Activated CD4-positive, alpha-beta T cell treated with anti-CD3 and anti-CD28 coated beads for 36 hours (primary cell): ENCODE measurements around the gene AARSD1. TPM values are rescaled to one million over a fixed set of nuclear protein-coding genes. Genes with fewer than 3 reads are reported as not detected.
"Not testable (repeated sequence)": the region's sequence is repeated elsewhere in the genome, so short reads cannot be mapped to it uniquely, and the experiment has no call there.

ENCODE experiments used
- ATAC-seq: fragments of 200-7000 bp; cut with Tn5 transposase; one replicate; pipeline ENCODE4 v1.10.0; 2021; ENCODE audit warnings: mild to moderate bottlenecking, moderate library complexity
- CTCF ChIA-PET: fragments of 350-600 bp; sonication (Branson Sonifier 250); formaldehyde crosslinking; loops from one replicate; lab custom pipeline; 2021; ENCODE audit warnings: antibody characterized with exemption; lab: Charles Lee
- POLR2A ChIA-PET: fragments of 350-600 bp; sonication (Branson Sonifier 250); formaldehyde crosslinking; loops from one replicate; lab custom pipeline; 2021; ENCODE audit warnings: antibody characterized with exemption, inconsistent platforms; lab: Charles Lee
- DNase-seq: peaks from one replicate; pipeline ENCODE4 v3.0.0-alpha.2; 2020
- H3K27ac Mint-ChIP-seq: one replicate; pipeline ENCODE4 v1.8.0; 2021; ENCODE audit warnings: mixed read lengths
- H3K27me3 Mint-ChIP-seq: one replicate; pipeline ENCODE4 v1.8.0; 2021; ENCODE audit warnings: mixed read lengths
- H3K36me3 Mint-ChIP-seq: one replicate; pipeline ENCODE4 v1.8.0; 2021; ENCODE audit warnings: low read depth, mixed read lengths
- H3K4me1 Mint-ChIP-seq: one replicate; pipeline ENCODE4 v1.8.0; 2021; ENCODE audit warnings: mixed read lengths
- H3K4me3 Mint-ChIP-seq: one replicate; pipeline ENCODE4 v1.8.0; 2021; ENCODE audit warnings: mild to moderate bottlenecking, moderate library complexity, mixed read lengths
- H3K9me3 Mint-ChIP-seq: one replicate; pipeline ENCODE4 v1.8.0; 2021; ENCODE audit warnings: low read depth, mixed read lengths
- intact Hi-C, 2 experiments: fragments of 100-400 bp; cut with DNase I in 1 of 2; cut with micrococcal nuclease in 1 of 2; formaldehyde crosslinking; loops; one replicate each; pipeline versions ENCODE4 v1.14.2 to v1.15.1; 2022 to 2024; cut with DNase I, micrococcal nuclease
- total RNA-seq, 2 experiments: library from RNA; stranded (reverse); gene quantifications; one replicate each; pipeline ENCODE4 v1.2.3, GENCODE V29; 2021

AARSD1 gene
- total RNA-seq, 2 experiments from 2014 or later, result 40.8 to 58.6 TPM

DNA sequence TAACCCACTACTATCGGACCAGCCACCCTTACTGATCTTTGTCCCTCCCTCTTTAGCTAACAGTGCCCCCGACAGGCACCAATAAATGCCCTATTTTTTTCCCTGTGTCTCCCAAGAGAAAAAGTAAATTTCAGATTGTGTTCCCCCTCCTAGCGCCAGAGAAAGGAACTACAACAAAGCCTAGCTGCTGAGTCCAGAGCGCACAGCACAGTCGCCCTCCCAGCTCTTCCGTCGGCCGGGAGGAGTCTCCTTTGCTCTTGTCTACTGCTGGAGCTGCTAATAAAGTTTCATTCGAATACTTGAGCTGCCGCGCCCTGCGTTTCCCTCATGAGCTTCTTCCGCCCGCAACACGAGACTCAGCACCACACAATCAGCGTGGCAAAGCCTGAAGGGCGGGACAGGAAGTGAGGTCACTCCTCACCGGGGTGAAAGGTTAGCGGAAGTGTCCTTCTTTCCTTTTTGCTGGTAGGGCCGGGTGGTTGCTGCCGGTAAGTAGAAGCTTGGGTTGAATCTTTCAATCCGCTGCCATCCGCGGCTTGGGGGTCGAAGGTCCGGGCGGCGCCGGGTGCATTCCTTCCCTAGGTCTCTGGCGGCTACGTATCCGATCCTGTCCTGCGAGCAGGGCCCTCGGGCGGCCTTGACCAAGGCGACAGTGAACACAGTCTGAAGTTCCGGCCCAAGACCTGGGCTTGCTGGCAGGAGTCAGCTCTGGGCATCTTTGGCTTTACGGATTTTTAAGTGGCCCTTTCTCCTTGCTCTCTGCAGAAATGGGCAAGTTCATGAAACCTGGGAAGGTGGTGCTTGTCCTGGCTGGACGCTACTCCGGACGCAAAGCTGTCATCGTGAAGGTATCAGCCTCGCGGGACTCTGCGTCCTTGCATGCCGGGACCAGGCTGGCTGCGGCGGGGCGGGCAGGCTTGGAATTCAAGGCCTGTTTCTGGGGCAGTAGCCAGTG is 34.0 kb upstream of the AARSD1 start, which contains the start of gene RPL27:
RPL27 (plus strand) TSS at position 436 of the 955 bp plus-strand sequence; CDS start at position 768, 332 bp downstream.
- peaks cover 51% of the 10 kb centered on the region for H3K36me3 Mint-ChIP-seq
- CTCF ChIA-PET, result interaction anchor here (0.5 to 2.4 kb wide), 32 partner anchors 9 to 486 kb away, joined by 3 to 14 read pairs (median 5); partner anchors contain the start of genes AARSD1, AOC2, BECN1 and BRCA1

DNA sequence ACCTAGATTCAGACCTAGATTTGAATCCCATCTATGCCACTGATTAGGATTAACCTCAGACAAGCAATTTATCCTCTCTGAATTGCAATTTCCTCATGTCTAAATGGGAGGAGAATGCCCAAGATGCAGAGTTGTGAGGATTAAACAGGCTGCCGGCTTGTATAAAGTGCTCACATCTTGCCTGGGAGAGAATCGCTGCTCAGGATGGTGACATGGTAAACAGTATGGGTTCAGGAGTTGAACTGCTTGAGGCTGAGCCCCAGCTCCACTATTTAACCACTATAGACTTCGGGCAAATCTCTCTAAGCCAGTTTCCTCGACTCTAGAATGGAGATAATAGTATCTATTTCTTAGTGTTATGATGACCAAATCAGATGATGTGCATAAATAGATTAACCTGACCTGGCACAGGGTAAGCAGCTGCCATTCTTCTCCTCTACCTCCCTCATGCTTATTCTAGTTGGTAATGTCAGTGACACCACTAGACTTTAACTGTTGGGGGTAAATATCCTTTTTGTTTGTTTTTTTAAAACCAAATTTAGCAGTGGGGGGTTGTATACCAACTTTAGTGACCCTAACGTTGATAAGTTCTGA is 33.2 kb upstream of the AARSD1 start:
- Mint-ChIP-seq H3K4me1 (peaks cover 31% of the 10 kb centered on the region), H3K27me3 (no peaks in the 10 kb centered on the region), H3K27ac (peak overlapping the region; percentile 99), H3K9me3 (no peaks in the 10 kb centered on the region), H3K4me3 (peak overlapping the region; percentile 95), H3K36me3 (peaks cover 50% of the 10 kb centered on the region)
- DNase-seq (no peak), ATAC-seq (peak; percentile 2)
- CTCF ChIA-PET, result interaction anchor here (0.6 to 2.4 kb wide), 29 partner anchors 10 to 1082 kb away, joined by 3 to 14 read pairs (median 5); partner anchors contain the start of genes AARSD1, AOC2, BECN1 and BRCA1
- intact Hi-C loops, result loop anchor here (5.0 kb wide), 3 partner anchors 165 to 1310 kb away; partner anchors contain the start of genes EIF1 (in 1 of the 2) and PSME3 (in 1 of the 2)
- POLR2A ChIA-PET, result interaction anchor here (0.6 to 1.8 kb wide), 26 partner anchors 9 to 609 kb away, joined by 3 to 35 read pairs (median 5); partner anchors contain the start of genes AARSD1, BECN1, BRCA1 and CNTD1

More for the DNA sequence above, 34.0 kb upstream of the AARSD1 start, which contains the start of gene RPL27:
- Mint-ChIP-seq H3K4me3 (peak within 1 kb of the TSS; percentile 95), H3K27ac (peak within 1 kb of the TSS; percentile 99), H3K4me1 (peaks cover 31% of the 10 kb centered on the region), H3K9me3 (no peaks in the 10 kb centered on the region), H3K27me3 (no peaks in the 10 kb centered on the region)
- ATAC-seq (peak; percentile 98), DNase-seq (peak; percentile 98)
- intact Hi-C loops, result loop anchor here (1.0 to 5.0 kb wide), 18 partner anchors 8 to 1311 kb away; partner anchors contain the start of genes AARSD1 (in 2 of the 2), BRCA1 (in 2 of the 2), PSME3 (in 2 of the 2) and PTGES3L (in 2 of the 2)
- POLR2A ChIA-PET, result interaction anchor here (0.5 to 1.8 kb wide), 30 partner anchors 8 to 610 kb away, joined by 3 to 35 read pairs (median 4); partner anchors contain the start of genes AARSD1, BECN1, BRCA1 and CNTD1

GRCh38 chr17:42993913-42994312 is 29.7 kb upstream of the AARSD1 start:
- H3K4me3 Mint-ChIP-seq, H3K9me3 Mint-ChIP-seq, intact Hi-C loops, ATAC-seq, H3K27ac Mint-ChIP-seq, DNase-seq, H3K27me3 Mint-ChIP-seq, POLR2A ChIA-PET, H3K4me1 Mint-ChIP-seq: not testable (repeated sequence)
- H3K36me3 Mint-ChIP-seq, result peaks cover 42% of the 10 kb centered on the region
- CTCF ChIA-PET, result interaction anchor here (1.5 kb wide), 1 partner anchor 10 kb away, joined by 3 read pairs; no protein-coding TSS in a partner anchor

DNA sequence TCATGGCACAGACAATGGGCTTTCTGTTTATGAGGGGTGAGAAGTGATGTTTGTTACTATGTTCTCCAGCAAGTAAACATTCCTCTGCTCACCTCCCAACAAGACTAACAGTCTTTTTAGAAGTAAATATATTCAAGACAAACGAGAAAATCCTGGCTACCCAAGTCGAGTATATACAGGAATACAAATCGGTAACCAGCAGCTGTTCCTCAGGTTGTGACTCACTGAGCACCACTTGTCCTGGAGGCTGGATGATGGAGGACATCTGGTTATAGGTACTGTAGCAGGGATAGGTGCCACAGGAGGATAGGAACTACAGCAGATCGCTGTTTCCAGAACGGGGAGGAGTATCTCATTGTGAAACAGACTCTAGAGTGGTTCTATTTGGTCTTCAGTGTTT is 28.6 kb upstream of the AARSD1 start:
- no peaks in the 10 kb centered on the region for H3K9me3 Mint-ChIP-seq
- ChIA-PET POLR2A (no interaction called here), CTCF (interaction anchor here (1.2 to 1.5 kb wide), 2 partner anchors 9 to 10 kb away, joined by 3 read pairs; no protein-coding TSS in a partner anchor)
- H3K4me1 Mint-ChIP-seq, result peaks cover 7% of the 10 kb centered on the region
- no peaks in the 10 kb centered on the region for H3K27me3 Mint-ChIP-seq
- H3K36me3 Mint-ChIP-seq, result peaks cover 44% of the 10 kb centered on the region
- intact Hi-C loops, result no loop called here
- no peak overlapping the region for H3K4me3 Mint-ChIP-seq
- DNase-seq, result no peak
- ATAC-seq, result no peak
- no peak overlapping the region for H3K27ac Mint-ChIP-seq

- Mint-ChIP-seq H3K27me3 (no peaks in the 10 kb centered on the region), H3K9me3 (no peaks in the 10 kb centered on the region), H3K36me3 (peaks cover 52% of the 10 kb centered on the region), H3K4me3 (no peak overlapping the region), H3K27ac (no peak overlapping the region), H3K4me1 (no peaks in the 10 kb centered on the region)
- ChIA-PET CTCF (no interaction called here), POLR2A (no interaction called here)
- DNase-seq (no peak), ATAC-seq (no peak)
- intact Hi-C loops, result no loop called here
These were observed 27.2 kb upstream of the AARSD1 start for GRCh38 chr17:42991471-42991870.

GRCh38 chr17:42989726-42990652 is 25.7 kb upstream of the AARSD1 start:
- Mint-ChIP-seq H3K4me3 (no peak overlapping the region), H3K27ac (no peak overlapping the region), H3K36me3 (peaks cover 60% of the 10 kb centered on the region), H3K9me3 (no peaks in the 10 kb centered on the region), H3K27me3 (no peaks in the 10 kb centered on the region), H3K4me1 (peaks cover 3% of the 10 kb centered on the region)
- no peak for DNase-seq
- ATAC-seq, result no peak
- intact Hi-C loops, result no loop called here
- POLR2A ChIA-PET, result no interaction called here
- CTCF ChIA-PET, result interaction anchor here (0.6 kb wide), 1 partner anchor 195 kb away, joined by 3 read pairs; no protein-coding TSS in a partner anchor

- Mint-ChIP-seq H3K27ac (no peak overlapping the region), H3K27me3 (no peaks in the 10 kb centered on the region), H3K9me3 (no peaks in the 10 kb centered on the region), H3K4me1 (peaks cover 6% of the 10 kb centered on the region), H3K4me3 (no peak overlapping the region), H3K36me3 (peaks cover 66% of the 10 kb centered on the region)
- CTCF ChIA-PET, result no interaction called here
- ATAC-seq, result no peak
- intact Hi-C loops, result no loop called here
- POLR2A ChIA-PET, result no interaction called here
- no peak for DNase-seq
These were observed 24.9 kb upstream of the AARSD1 start for GRCh38 chr17:42989141-42989540.

DNA sequence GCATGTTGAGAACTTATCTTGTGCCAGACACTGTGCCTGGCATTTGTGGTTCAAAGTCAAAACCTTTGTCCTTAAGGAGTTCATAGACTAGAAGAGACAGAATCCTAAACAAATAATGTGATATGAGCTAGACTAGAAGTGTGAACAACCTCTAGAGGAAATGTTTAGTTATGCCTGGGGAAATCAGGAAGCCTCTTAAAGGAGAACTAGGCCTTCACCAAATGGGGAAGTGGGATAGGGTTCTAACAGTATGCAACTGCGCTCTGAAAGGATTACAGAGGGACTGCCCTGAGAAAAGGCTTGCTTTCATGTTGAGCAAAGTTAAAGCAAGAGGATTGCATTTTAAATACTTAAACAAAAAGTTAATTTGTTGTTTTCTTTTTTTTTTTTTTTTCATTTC is 21.0 kb upstream of the AARSD1 start:
- ChIA-PET CTCF (no interaction called here), POLR2A (no interaction called here)
- Mint-ChIP-seq H3K27ac (peak overlapping the region; percentile 42), H3K4me1 (peaks cover 22% of the 10 kb centered on the region), H3K36me3 (peaks cover 54% of the 10 kb centered on the region), H3K4me3 (no peak overlapping the region), H3K9me3 (no peaks in the 10 kb centered on the region), H3K27me3 (no peaks in the 10 kb centered on the region)
- ATAC-seq (no peak), DNase-seq (no peak)
- intact Hi-C loops, result no loop called here

DNA sequence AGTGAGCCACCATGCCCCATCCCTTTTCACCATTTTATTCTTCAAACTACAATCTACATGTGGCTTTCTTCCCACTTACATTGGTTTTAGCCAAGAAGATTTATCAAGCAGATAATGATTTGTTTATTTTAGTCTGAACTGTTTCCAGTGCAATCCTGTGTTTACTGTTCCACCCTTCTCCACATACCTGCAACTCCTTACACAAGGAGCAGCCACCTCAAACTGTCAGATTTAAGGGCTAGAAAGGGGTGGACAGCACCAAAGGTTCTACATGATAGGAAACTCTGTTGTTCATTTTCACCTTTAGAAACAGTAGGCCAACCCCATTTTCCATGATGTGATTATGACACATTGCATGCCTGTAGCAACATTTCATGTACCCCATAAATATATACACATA is 18.0 kb upstream of the AARSD1 start:
- intact Hi-C loops, result loop anchor here (5.0 kb wide), 3 partner anchors 150 to 1015 kb away; partner anchors contain the start of genes CNP (in 1 of the 2), PLEKHH3 (in 1 of the 2) and PSME3 (in 1 of the 2)
- H3K4me1 Mint-ChIP-seq, result peaks cover 32% of the 10 kb centered on the region
- DNase-seq (no peak), ATAC-seq (no peak)
- no peaks in the 10 kb centered on the region for H3K9me3 Mint-ChIP-seq
- H3K4me3 Mint-ChIP-seq, result peak overlapping the region; percentile 99
- ChIA-PET CTCF (interaction anchor here (1.0 to 2.0 kb wide), 2 partner anchors 11 to 16 kb away, joined by 3 to 5 read pairs; partner anchors contain the start of gene RPL27), POLR2A (interaction anchor here (0.7 kb wide), 1 partner anchor 16 kb away, joined by 3 read pairs; the partner anchor contains the start of gene RPL27)
- H3K27ac Mint-ChIP-seq, result peak overlapping the region; percentile 47
- H3K36me3 Mint-ChIP-seq, result peaks cover 30% of the 10 kb centered on the region
- H3K27me3 Mint-ChIP-seq, result no peaks in the 10 kb centered on the region
